Transverse colon (tissue), 4 donors: ENCODE data around the gene GPT2.

ENCODE experiments used
- POLR2A ChIP-seq: fragments of 450-650 bp; IDR thresholded peaks from one replicate; pipeline ENCODE4 v1.6.1; 2016; ENCODE audit warnings: antibody characterized with exemption, mild to moderate bottlenecking, moderate library complexity
- POLR2AphosphoS5 ChIP-seq, 3 donors: sonication (generic); formaldehyde crosslinking; IDR thresholded peaks; one replicate each; pipeline ENCODE4 v1.6.1; 2016; ENCODE audit warnings: antibody characterized with exemption in 3 of 3
- TF ChIP-seq, protein P1 (sequence below), 5 experiments: fragments of 200-600 bp in 3 of 5; fragments of 450-650 bp in 2 of 5; sonication (generic) in 3 of 5; IDR thresholded peaks; 1 replicate in 2 of 5; 2 replicates in 3 of 5; pipeline ENCODE4 v1.5.1; 2016 to 2017; ENCODE audit warnings: antibody characterized with exemption in 5 of 5, inconsistent platforms in 3 of 5, mild to moderate bottlenecking in 2 of 5, moderate library complexity in 1 of 5

DNA sequence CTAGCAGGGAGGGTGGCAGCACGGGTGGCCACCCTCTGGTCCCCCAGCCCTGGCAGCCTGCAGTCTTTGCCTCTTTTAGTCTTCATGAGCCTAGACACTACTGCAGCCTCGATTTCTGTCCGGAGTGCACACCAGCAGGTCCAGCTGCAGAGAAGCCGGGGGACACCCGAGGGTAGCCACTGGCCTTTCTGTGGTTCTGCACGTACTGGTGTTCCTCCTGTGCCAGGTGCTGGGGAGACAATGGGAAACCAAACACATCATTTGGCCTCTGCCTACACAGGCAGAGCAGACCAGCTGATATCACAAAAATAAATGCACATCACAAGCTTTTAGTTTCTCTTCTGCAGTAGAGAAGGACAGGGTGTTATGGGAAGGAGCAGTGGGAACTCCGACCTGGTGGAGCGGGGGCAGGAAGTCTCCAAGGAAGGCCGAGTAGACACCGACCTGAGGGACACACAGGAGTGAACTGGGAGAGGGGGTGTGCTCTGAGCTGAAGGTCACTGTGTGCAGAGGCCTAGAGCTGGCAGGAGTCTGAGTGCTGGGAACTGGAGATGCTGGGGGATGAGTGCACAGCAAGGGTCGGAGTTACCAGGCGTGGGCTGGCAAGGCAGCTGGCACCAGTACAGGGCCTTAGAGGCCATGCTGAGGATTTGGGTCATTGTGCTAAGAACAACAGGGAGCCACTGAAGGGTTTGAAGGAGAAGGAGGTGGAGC lies 23.1 kb downstream of the GPT2 start:
- TF ChIP-seq, protein P1, sequence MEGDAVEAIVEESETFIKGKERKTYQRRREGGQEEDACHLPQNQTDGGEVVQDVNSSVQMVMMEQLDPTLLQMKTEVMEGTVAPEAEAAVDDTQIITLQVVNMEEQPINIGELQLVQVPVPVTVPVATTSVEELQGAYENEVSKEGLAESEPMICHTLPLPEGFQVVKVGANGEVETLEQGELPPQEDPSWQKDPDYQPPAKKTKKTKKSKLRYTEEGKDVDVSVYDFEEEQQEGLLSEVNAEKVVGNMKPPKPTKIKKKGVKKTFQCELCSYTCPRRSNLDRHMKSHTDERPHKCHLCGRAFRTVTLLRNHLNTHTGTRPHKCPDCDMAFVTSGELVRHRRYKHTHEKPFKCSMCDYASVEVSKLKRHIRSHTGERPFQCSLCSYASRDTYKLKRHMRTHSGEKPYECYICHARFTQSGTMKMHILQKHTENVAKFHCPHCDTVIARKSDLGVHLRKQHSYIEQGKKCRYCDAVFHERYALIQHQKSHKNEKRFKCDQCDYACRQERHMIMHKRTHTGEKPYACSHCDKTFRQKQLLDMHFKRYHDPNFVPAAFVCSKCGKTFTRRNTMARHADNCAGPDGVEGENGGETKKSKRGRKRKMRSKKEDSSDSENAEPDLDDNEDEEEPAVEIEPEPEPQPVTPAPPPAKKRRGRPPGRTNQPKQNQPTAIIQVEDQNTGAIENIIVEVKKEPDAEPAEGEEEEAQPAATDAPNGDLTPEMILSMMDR (IDR thresholded peaks at IDR 0.05), result no peak
- TF ChIP-seq POLR2AphosphoS5 (IDR thresholded peaks at IDR 0.05), result no peak
- no peak for TF ChIP-seq POLR2A
